SK-N-SH (cell line): ENCODE data around the gene PTPRD. TPM values are rescaled to one million over a fixed set of nuclear protein-coding genes. Genes with fewer than 3 reads are reported as not detected.

Source experiments
- CTCF ChIA-PET: fragments of 300-600, 350-600 bp; formaldehyde crosslinking; extraction: SDS; loops from one replicate; lab custom pipeline; 2021; lab: Yijun Ruan, JAX
- POLR2A ChIA-PET: fragments of 350-600 bp; sonication (Branson Sonifier 250); formaldehyde crosslinking; extraction: SDS; loops from one replicate; lab custom pipeline; 2020; ENCODE audit warnings: antibody characterized with exemption, inconsistent platforms; lab: Yijun Ruan, JAX
- DNase-seq: peaks from one replicate; pipeline ENCODE4 v3.0.0; 2012
- H2AFZ ChIP-seq: fragments of 200-600 bp; sonication (generic); 2 replicates; pipeline ENCODE4 v1.8.1; 2016; ENCODE audit warnings: antibody characterized with exemption, mild to moderate bottlenecking, low read depth
- H3F3A ChIP-seq: fragments of 200-600 bp; sonication (generic); replicated peaks from 2 replicates; pipeline ENCODE3; 2016; ENCODE audit warnings: antibody characterized with exemption, mild to moderate bottlenecking; ENCODE audit not compliant: insufficient read depth
- H3K27ac ChIP-seq, 2 experiments: fragments of 200-500 bp in 1 of 2; fragments of 200-600 bp in 1 of 2; sonication (Bioruptor generic) in 1 of 2; sonication (generic), shearing (Covaris generic) in 1 of 2; 2 replicates each; pipeline versions ENCODE4 v1.5.1 to v1.6.1; 2014 to 2016; ENCODE audit warnings: low read depth in 2 of 2, inconsistent platforms in 1 of 2, low read length in 1 of 2, mild to moderate bottlenecking in 1 of 2, mixed read lengths in 1 of 2
- H3K27me3 ChIP-seq: fragments of 200-600 bp; sonication (generic), shearing (Covaris generic); 2 replicates; pipeline ENCODE4 v1.6.1; 2016; ENCODE audit warnings: mixed run types; ENCODE audit not compliant: insufficient read depth
- H3K36me3 ChIP-seq, 2 experiments: fragments of 200-500 bp in 1 of 2; fragments of 200-600 bp in 1 of 2; sonication (Bioruptor generic) in 1 of 2; sonication (generic) in 1 of 2; replicated peaks in 1 of 2; 2 replicates each; pipeline versions ENCODE3 to v1.5.1; 2014 to 2016; ENCODE audit warnings: low read length in 1 of 2, mild to moderate bottlenecking in 1 of 2; ENCODE audit not compliant: insufficient read depth in 2 of 2, control insufficient read depth in 1 of 2
- H3K4me1 ChIP-seq, 2 experiments: fragments of 200-500 bp in 1 of 2; fragments of 200-600 bp in 1 of 2; sonication (Bioruptor generic) in 1 of 2; sonication (generic), shearing (Covaris generic) in 1 of 2; 2 replicates each; pipeline versions ENCODE4 v1.5.1 to v1.6.1; 2014 to 2016; ENCODE audit warnings: low read depth in 1 of 2, low read length in 1 of 2, mixed run types in 1 of 2; ENCODE audit not compliant: insufficient read depth in 2 of 2, control insufficient read depth in 1 of 2
- H3K4me2 ChIP-seq: fragments of 200-600 bp; sonication (generic), shearing (Covaris generic); 2 replicates; pipeline ENCODE4 v1.6.1; 2017; ENCODE audit warnings: mixed run types
- H3K4me3 ChIP-seq, 2 experiments: fragments of 200-500 bp in 1 of 2; fragments of 200-600 bp in 1 of 2; sonication (Bioruptor generic) in 1 of 2; sonication (generic), shearing (Covaris generic) in 1 of 2; 2 replicates each; pipeline versions ENCODE4 v1.5.1 to v1.8.1; 2014 to 2016; ENCODE audit warnings: low read depth in 2 of 2, inconsistent platforms in 1 of 2, low read length in 1 of 2, mild to moderate bottlenecking in 1 of 2, mixed read lengths in 1 of 2, moderate library complexity in 1 of 2
- H3K79me2 ChIP-seq: fragments of 200-600 bp; sonication (generic); 2 replicates; pipeline ENCODE4 v1.8.1; 2017; ENCODE audit warnings: mild to moderate bottlenecking; ENCODE audit not compliant: insufficient read depth
- H3K9ac ChIP-seq: fragments of 200-600 bp; sonication (generic); 2 replicates; pipeline ENCODE4 v1.6.1; 2017; ENCODE audit warnings: mixed run types
- H3K9me2 ChIP-seq: fragments of 200-600 bp; sonication (generic); 2 replicates; pipeline ENCODE4 v1.6.1; 2017; ENCODE audit warnings: mixed run types
- H3K9me3 ChIP-seq: fragments of 200-600 bp; sonication (generic); 2 replicates; pipeline ENCODE4 v1.6.1; 2017; ENCODE audit warnings: mixed run types, mild to moderate bottlenecking, moderate library complexity
- H4K20me1 ChIP-seq: fragments of 200-600 bp; sonication (generic); 2 replicates; pipeline ENCODE4 v1.6.1; 2017; ENCODE audit warnings: mild to moderate bottlenecking, mixed run types; ENCODE audit not compliant: insufficient read depth
- CHD2 ChIP-seq: fragments of 150-350 bp; IDR thresholded peaks from 2 replicates; pipeline ENCODE4 v1.6.1; 2018; ENCODE audit warnings: low read length; ENCODE audit not compliant: partially characterized antibody
- CTCF ChIP-seq: fragments of 200-600 bp; sonication (generic); IDR thresholded peaks from 2 replicates; pipeline ENCODE4 v1.6.1; 2017; ENCODE audit warnings: antibody characterized with exemption, mild to moderate bottlenecking, moderate library complexity
- ELF1 ChIP-seq: IDR thresholded peaks from 2 replicates; pipeline ENCODE4 v1.4.0; 2012
- EP300 ChIP-seq, 2 experiments: IDR thresholded peaks; 2 replicates each; pipeline versions ENCODE4 v1.4.0 to v1.6.1; 2012; ENCODE audit warnings: borderline replicate concordance in 1 of 2, low read depth in 1 of 2, low read length in 1 of 2
- EZH2phosphoT487 ChIP-seq: fragments of 200-600 bp; sonication (generic); IDR thresholded peaks from 2 replicates; pipeline ENCODE4 v1.6.1; 2017; ENCODE audit warnings: low read depth, mixed run types, mild to moderate bottlenecking, antibody characterized with exemption, moderate library complexity, borderline replicate concordance
- FOXM1 ChIP-seq: IDR thresholded peaks from 2 replicates; pipeline ENCODE4 v1.4.0; 2012; ENCODE audit warnings: low read depth, mild to moderate bottlenecking
- GABPA ChIP-seq: IDR thresholded peaks from 2 replicates; pipeline ENCODE4 v1.4.0; 2012; ENCODE audit warnings: low read depth, mild to moderate bottlenecking
- JUND ChIP-seq: IDR thresholded peaks from 2 replicates; pipeline ENCODE4 v1.4.0; 2012
- MAX ChIP-seq: IDR thresholded peaks from 2 replicates; pipeline ENCODE4 v1.4.0; 2012; ENCODE audit warnings: low read depth
- MEF2A ChIP-seq: IDR thresholded peaks from 2 replicates; pipeline ENCODE4 v1.4.0; 2012; ENCODE audit warnings: low read depth, borderline replicate concordance
- MXI1 ChIP-seq: IDR thresholded peaks from 2 replicates; pipeline ENCODE4 v1.6.1; 2012; ENCODE audit warnings: mild to moderate bottlenecking, low read depth, low read length, improper control_type of control experiment
- NRF1 ChIP-seq: IDR thresholded peaks from 2 replicates; pipeline ENCODE4 v1.6.1; 2012; ENCODE audit warnings: low read depth, mild to moderate bottlenecking, low read length
- POLR2AphosphoS5 ChIP-seq: IDR thresholded peaks from 2 replicates; pipeline ENCODE4 v1.6.1; 2012; ENCODE audit warnings: low read depth, low read length
- RAD21 ChIP-seq: IDR thresholded peaks from 2 replicates; pipeline ENCODE4 v1.6.1; 2012; ENCODE audit warnings: mild to moderate bottlenecking, low read length
- SIN3A ChIP-seq: IDR thresholded peaks from 2 replicates; pipeline ENCODE4 v1.6.1; 2012; ENCODE audit warnings: low read depth, mild to moderate bottlenecking, low read length, moderate library complexity, borderline replicate concordance
- TCF12 ChIP-seq: IDR thresholded peaks from 2 replicates; pipeline ENCODE4 v1.4.0; 2012
- USF2 ChIP-seq: fragments of 150-350 bp; IDR thresholded peaks from 2 replicates; pipeline ENCODE4 v1.6.1; 2017; ENCODE audit warnings: antibody characterized with exemption, low read length, low read depth, borderline replicate concordance
- WGBS: methylation state at CpG from one replicate; pipeline ENCODE4 v1.1.6; 2017; ENCODE audit warnings: low lambda C conversion rate; 5-methylcytosine and 5-hydroxymethylcytosine counted together
- polyA plus RNA-seq, 3 experiments: library from polyadenylated mRNA; depleted of rRNA; stranded (reverse); fragments of >200 nt; gene quantifications; 2 replicates each; pipeline ENCODE4 v1.2.3, GENCODE V29; 2012
- TF ChIP-seq, protein P1 (sequence below): IDR thresholded peaks from 2 replicates; pipeline ENCODE4 v1.4.0; 2012; ENCODE audit warnings: low read depth, borderline replicate concordance
- TF ChIP-seq, protein P2 (sequence below): fragments of 150-350 bp; IDR thresholded peaks from 2 replicates; pipeline ENCODE4 v1.6.1; 2016; ENCODE audit warnings: mild to moderate bottlenecking, low read depth, low read length

PTPRD gene
- polyA plus RNA-seq, 1 of the 3 experiments (the other 2 are of a cell fraction) = 0.15 TPM

DNA sequence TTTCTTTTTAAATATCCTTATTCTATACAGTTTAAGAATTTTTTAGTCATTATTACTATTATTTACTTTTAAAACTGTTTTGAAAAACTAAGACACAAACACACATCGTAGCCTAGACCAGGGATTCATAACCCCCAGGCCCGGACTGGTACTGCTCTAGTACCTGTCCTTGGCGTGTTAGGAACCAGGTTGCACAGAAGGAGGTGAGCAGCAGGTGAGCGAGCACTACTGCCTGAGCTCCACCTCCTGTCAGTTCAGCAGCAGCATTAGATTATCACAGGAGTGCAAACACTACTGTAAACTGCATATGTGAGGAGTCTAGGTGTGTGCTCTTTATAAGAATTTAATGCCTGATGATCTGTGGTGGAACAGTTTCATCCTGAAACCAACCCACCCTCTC is 357.0 kb downstream of the PTPRD start (continued):
- TF ChIP-seq CTCF (no peak), TCF12 (no peak), EP300 (IDR thresholded peaks at IDR 0.05; ENCODE audit: borderline replicate concordance in 1 of 2, low read depth in 1 of 2, low read length in 1 of 2) (no peak), RAD21 (no peak), GABPA (no peak), MXI1 (no peak), JUND (no peak), ELF1 (no peak)
- TF ChIP-seq, protein P1, sequence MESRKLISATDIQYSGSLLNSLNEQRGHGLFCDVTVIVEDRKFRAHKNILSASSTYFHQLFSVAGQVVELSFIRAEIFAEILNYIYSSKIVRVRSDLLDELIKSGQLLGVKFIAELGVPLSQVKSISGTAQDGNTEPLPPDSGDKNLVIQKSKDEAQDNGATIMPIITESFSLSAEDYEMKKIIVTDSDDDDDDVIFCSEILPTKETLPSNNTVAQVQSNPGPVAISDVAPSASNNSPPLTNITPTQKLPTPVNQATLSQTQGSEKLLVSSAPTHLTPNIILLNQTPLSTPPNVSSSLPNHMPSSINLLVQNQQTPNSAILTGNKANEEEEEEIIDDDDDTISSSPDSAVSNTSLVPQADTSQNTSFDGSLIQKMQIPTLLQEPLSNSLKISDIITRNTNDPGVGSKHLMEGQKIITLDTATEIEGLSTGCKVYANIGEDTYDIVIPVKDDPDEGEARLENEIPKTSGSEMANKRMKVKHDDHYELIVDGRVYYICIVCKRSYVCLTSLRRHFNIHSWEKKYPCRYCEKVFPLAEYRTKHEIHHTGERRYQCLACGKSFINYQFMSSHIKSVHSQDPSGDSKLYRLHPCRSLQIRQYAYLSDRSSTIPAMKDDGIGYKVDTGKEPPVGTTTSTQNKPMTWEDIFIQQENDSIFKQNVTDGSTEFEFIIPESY = no peak
- TF ChIP-seq, all 33 proteins: peak for 0

- H3K4me2 ChIP-seq = no peak overlapping the region
- no peaks in the 10 kb centered on the region for H3K9me2 ChIP-seq
- no peaks in the 10 kb centered on the region for H3K4me1 ChIP-seq
- ChIA-PET POLR2A (no interaction called here), CTCF (no interaction called here)
- TF ChIP-seq USF2 (no peak), FOXM1 (no peak), MXI1 (no peak), SIN3A (no peak), POLR2AphosphoS5 (no peak), EZH2phosphoT487 (no peak), MEF2A (no peak), MAX (no peak), CHD2 (no peak), RAD21 (no peak), NRF1 (no peak)
- TF ChIP-seq, protein P2, sequence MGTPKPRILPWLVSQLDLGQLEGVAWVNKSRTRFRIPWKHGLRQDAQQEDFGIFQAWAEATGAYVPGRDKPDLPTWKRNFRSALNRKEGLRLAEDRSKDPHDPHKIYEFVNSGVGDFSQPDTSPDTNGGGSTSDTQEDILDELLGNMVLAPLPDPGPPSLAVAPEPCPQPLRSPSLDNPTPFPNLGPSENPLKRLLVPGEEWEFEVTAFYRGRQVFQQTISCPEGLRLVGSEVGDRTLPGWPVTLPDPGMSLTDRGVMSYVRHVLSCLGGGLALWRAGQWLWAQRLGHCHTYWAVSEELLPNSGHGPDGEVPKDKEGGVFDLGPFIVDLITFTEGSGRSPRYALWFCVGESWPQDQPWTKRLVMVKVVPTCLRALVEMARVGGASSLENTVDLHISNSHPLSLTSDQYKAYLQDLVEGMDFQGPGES = no peak
- no peak overlapping the region for H2AFZ ChIP-seq
- no peak for DNase-seq
- no peak overlapping the region for H3K4me3 ChIP-seq
- H3K27me3 ChIP-seq = no peaks in the 10 kb centered on the region
- no peaks in the 10 kb centered on the region for H4K20me1 ChIP-seq
- no peaks in the 10 kb centered on the region; the same call in 1 of the 2 replicates for H3K9me3 ChIP-seq
- WGBS = 18% methylated on average over 3 of the region's 3 CpGs
- H3K36me3 ChIP-seq = no peaks in the 10 kb centered on the region
- H3F3A ChIP-seq = no peaks in the 10 kb centered on the region
- no peak overlapping the region for H3K27ac ChIP-seq
- no peak overlapping the region for H3K9ac ChIP-seq
- H3K79me2 ChIP-seq = no peaks in the 10 kb centered on the region
Measured at GRCh38 chr9:10254338-10254737, 358.5 kb downstream of the PTPRD start.
